DMS53 (cell line): ENCODE data around the gene FAM9C.
"Not testable (repeated sequence)": the region's sequence is repeated elsewhere in the genome, so short reads cannot be mapped to it uniquely, and the experiment has no call there.

Experiments used
- DNase-seq: peaks from one replicate; lab custom pipeline; 2025; lab: John Stamatoyannopoulos, UW

Gene FAM9C

DNA sequence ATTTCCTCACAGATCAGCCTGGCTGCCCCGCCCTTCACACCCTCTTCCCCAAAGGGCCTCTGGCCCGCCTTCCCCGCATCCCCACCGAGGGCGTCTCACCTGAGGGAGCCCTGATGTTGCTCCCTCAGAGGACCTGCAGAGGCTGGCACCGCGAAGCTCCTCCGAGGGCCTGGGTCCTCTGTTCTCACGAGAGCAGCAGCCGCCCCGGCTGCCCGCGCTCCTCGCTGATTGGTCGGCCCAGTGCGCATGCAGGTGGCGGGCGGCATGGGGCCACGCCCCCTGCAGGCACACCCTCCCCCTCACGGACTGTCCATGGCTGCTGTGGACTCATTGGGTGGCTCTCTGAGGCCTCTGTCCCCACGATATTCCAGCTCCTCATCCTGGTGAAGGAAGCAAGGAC is at the start of gene FAM9C:
FAM9C (minus strand) TSS at position 180 of the 400 bp plus-strand sequence. CDS start 831 bp downstream, outside the sequence.
- DNase-seq = no peak

DNA sequence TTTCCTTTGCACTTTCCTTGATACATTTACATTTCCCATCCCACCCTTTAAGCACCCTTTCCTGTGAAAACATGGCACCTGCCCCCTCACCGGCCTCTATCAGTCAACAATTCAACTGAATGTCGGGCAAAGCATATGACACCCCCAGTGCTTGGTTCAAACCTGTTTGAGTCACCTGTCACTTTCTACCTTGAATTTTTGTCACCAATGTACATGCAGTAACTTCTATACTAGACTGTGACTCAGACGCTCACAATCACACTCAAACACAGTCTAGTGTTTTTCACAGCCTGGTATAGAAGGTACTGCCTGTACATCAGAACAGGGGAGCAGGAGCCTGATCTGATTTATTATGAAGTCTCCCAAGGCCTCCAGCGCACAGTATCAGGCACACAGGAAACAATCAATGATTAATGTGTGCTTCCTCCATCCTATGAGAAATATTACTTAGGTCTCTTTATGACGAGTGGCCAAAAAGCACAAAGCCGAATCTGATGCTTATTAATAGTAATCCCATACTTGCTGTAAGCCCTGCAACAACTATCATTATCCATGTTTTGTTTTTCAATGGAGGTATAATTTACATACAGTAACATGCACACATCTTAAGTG is 49.2 kb upstream of the FAM9C start:
- DNase-seq = no peak

DNA sequence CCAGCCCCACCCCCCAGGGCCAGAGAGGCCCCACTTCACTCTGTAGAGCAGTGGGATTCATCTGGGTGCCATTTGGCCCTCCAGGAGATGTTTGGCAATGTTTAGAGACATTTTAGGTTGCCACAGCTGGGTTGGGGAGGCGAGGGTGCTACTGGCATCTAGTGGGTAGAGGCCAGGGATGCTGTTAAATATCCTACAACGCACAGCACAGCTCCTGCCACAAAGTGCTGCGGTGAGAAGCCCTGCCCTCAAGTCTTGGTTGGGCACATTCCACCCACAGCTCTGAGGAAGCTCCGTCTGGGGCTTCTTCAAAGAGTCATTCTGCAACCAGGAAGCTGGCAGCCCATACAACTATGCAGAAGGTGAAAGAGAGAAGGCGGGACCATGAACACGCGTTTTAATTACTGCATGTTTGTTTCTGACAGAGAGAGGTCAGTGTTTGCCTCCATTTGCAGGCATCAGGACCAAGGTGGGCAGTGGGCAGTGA is 48.1 kb upstream of the FAM9C start:
- DNase-seq = no peak

DNA sequence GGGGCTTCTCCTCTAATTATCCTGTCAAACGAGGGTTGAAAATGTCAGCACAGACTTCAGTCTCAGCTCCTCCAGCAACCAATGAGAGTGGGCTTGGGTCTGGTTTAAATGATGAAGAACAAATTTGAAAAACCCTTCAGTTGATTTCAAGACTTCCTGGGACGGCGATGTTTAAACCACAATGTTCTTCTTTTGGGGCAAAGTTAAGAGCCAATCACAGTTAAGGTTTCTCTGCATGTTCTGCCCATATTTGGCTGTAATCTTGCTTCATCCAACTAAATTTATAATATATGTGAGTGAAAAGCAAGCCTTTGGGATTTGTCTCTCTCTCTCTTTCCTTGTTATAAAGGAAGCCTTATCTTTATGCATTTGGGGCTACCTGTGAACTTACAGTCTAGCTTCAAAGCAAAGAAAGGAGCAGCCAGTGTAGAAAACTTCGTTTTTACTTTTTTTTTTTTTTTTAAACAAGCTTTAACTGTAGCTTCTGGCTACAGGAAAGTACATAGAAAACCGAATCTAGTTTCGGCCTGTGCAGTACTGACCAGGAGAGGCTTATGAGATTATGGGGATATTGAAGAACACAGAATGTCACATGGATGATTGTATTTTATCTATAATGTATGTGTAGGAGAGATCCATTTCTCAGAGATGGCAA is 46.8 kb upstream of the FAM9C start:
- no peak for DNase-seq

DNA sequence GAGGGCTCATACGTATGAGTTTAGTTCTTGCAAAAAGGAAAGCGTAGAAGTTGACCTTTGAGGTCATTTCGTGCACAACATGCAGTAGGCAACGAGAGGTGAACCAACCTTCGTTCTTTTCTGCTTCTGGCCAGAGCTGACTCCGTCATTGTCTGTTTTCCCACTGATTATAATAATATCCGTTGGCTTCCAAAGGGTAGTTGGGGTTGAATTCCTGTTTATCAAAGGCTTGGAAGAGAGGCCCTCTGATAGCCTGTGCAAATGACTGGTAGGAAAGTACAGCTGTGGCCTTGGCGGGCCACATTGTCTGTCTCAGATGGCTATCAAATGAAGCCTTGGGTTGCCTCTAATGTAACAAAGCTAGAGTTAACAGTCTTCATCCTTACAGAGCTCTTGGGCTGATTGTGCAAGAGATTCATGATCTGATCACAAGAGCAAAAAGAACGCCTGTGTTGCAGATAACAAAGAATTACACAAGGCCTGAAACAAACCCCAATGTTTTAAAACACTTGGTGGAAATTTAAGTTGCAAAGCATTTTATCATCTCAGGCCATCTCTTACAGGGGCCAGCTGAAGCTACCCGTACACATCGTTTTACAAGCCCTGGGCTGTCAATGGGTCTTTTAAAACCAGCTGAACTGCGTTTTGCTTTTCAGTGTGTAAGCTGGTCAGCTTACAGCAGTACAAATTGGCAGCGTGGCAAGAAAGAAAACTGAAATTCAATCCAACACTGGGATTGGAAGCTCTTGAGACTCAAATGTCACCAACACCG is 46.1 kb upstream of the FAM9C start:
- no peak for DNase-seq

DNA sequence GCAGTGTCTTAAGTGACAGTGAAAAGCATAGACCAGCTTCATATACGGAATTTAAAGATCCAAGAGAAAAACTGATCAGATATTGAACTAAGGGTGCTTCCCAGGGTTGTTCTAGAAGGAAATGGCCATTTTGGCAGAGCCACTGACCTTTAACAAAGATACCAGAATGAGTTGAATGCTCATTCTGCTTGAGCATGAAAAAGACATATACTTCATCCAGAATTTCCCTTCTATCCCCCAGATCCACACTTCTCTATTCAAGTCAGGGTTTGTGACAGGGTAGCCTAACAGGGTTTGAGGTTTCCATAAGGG is 45.6 kb upstream of the FAM9C start:
- no peak for DNase-seq

DNA sequence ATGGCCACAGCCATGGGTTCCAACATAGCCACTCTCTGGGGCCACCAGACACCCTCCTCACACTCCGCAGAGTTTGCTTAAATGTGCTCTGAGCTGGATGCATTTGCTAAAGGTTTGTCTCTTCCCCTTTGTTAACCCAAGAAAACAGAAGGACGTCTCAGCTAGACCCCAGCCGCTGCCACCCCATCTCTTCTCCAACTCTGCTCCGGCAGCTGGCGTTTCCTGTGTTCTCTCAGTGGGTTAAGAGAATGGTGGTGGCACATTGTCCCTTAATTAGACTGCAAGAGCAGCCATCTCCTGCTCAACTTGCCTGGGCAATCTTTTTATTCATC is 43.7 kb upstream of the FAM9C start:
- DNase-seq = no peak

DNA sequence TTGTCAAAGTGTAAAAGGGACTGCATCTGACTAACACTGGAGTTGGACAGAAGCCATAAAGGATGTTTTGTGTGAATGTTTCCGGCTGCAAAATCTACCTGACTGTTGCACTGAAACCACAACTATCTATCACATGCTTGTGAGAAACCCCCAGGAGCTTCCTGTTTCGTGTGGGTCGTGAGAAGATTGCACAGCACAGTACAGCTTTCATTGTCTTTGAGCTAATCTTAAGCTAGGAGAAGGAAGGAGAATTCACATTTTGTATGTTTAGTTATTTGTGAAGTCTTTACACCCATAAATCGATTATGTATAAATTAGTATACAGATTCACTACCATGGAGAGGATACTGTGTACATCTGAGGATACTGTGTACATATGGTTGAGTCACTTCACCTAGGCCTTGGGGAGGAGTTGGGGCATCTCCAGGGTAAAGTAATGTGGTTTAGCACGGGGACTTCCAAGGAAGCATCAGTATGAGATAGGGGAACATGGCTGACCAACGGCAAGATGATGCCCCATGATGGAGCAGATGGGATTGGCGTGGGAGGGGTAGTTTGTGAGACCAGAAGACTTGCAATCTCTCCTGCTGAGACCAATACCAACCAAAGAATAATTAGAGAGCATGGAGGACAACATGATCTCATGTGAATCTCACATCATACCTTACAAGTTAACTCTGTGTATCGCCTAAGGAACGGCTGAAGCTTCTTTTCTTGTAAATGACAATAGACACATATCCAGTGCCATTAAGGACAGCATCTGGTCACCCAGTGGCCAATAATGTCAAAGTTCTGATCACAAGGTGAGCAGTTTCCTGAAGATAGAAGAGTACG is 43.1 kb upstream of the FAM9C start:
- no peak for DNase-seq

DNA sequence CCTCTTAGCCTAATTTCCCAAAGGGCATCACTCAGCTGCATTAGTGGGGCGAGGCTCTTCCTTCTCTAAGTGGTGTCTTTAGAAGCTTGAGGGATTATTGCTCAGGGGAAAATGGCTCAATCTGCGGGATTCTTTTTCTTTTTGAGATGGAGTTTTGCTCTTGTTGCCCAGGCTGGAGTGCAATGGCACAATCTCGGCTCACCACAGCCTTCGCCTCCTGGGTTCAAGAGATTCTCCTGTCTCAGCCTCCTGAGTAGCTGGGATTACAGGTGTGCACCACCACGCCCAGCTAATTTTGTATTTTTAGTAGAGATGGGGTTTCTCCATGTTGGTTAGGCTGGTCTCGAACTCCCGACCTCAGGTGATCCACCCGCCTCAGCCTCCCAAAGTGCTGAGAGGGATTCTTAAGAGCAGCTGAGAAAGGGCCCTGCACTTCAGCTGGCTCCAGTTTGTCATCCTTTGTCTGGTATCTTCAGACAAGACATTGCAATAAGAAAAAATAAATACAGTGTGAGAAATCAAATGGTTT is 42.4 kb upstream of the FAM9C start:
- not testable (repeated sequence) for DNase-seq

DNA sequence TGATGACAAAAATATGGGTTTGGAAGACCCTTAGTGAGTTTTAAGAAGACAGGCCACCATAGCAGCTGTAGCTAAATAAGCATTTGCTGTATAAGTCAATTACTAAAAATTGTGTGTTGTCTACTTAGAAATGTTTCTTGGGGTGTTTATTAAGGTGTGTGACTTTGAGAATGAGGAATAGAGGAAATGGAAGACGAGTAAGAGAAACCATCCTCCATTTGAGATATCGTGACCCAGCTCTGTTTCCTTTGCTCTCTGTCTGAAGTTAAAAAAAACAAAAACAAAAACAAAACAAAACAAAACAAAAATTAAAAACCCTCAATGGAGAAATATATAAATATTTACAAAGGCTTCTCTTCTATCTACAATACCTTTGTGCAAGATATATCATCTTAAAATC is 41.7 kb upstream of the FAM9C start:
- DNase-seq = no peak

DNA sequence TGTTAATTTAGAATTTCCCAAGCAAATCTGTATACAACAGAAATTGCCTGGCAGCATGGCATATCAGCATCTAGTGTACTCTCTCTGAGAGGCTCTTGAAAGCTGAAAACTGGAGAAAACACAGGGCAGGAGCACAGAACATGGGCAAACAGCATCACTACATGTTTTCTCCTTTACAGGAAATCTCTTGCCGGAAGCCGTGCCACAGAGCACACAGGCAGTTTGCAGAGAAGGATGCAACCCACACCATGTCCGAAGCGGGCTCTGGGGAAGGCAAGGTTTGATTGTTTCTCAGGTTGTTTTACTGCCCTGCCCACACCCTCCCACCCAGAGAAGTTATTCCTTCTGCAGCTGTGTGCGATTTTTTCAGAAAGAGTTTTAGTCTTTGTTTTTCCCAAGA is 41.1 kb upstream of the FAM9C start:
- DNase-seq = no peak

DNA sequence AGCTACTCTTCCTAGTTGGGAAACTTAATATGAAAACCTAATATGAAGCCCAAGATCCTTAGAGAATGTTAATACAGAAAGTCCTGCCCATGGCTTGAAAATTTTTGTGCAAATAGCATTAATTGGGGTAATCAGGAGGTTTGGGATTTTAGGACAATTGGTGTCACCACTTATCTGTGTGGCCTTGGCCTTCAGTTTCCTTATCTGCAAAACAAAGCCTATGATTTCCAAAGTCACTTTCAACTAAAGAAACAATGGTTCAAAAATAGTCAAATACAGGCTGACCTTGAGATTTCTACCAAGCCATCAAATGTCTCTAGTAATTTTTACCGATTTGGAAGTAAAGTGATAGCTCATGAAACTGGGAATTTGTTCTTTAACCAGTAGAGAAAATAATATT is 40.2 kb upstream of the FAM9C start:
- no peak for DNase-seq

DNA sequence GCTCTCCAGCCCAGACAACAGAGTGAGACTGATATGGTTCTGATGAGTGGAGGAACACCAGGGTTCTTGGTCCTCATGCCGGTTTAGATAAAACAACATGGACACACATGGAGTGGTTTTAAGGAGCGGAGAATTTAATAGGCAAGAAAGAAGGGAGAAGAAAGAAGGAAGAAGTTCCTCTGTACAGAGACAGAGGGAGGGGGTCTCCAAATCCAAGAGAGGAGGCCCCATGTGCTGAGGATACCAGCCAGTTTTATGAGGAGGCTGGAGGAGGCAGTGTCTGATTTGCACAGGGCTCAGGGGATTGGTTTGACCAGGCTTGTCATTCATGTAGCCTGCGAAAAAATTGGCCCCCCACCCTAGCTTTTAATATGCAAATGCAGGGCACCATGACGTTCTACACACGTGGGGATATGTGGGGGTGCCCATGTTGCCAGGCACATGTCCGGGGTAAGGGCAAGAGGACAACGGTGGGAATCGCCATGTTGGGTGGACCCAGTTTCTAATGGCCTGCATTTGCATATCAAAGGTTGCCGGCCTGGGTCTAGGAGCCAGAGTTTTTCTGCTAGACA is 39.4 kb upstream of the FAM9C start:
- DNase-seq = not testable (repeated sequence)

DNA sequence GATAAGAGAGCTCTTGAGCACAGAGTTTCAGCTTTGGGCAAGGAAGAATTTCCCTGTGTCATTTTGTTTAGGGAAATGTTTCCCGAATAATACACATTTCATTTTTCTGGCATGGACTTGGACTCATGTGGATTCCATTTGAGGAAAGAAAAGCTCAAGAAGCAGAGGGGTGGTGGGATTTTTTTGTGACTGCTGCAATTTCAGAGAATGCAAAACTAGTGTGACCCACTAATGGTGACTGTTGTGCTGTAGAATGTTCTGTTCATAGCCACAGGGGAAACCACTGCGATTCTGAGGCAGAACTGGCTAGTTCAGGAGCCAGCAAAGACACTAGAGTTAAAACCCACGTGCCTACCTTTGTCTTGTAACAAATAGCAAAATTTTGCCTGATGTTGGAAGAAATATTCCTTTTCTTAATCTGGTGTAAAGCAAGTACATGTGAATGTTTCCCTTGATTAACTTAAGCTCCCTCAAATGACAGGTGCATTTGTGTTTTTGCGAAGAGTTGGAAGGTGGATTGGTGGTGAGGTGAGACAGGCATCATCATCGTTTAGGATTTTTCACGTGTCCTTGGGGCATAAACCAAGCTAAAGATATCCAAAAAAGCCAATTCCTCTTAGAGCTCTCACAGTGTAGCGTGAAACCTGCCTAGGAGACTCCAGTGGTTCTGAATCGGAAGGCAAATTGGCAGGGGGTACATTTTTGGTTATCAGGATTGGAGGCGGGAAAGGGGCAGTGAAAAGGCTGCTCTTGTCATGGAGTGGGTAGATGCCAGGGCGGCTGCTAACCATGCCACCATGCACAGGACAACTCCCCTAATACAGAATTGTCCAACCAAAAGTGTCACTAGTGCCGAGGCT is 38.0 kb upstream of the FAM9C start:
- DNase-seq = no peak

DNA sequence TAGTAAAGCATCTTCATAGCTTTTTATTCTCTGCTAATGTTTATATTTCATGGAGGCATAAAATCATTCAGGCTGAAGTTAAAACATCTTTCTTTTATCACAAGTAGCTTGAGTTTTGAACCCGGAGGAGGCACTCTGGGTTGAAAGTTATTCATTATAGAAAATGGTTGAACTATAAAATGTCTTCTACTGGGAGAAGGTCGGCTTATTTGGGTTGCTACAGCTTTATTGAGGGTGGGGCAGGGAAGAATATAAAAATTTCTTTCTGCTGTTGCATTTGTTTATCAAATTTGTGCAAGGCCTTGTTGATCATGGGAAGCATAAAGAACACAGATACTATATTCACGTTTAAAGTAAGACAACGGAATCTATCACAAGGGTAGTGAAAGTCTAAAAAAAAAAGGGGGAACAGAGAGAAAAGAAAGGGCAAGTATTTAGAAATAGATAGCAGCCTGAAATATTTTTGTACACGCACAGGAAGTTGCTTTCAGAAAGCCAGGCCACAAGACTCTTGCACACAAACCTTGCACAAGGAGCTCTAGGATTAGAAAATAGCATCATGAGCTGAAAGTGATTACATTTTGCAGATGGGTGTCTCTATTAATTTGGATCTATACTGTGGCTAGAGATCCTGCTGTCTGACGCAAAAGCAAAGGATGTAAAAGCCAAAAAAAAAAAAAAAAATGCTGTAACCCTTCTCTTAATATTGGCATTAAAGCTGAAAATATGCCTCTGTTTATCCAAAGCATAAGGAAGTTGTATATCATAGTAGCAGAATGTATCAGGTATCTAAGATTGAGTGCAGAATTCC is 37.2 kb upstream of the FAM9C start:
- no peak for DNase-seq

DNA sequence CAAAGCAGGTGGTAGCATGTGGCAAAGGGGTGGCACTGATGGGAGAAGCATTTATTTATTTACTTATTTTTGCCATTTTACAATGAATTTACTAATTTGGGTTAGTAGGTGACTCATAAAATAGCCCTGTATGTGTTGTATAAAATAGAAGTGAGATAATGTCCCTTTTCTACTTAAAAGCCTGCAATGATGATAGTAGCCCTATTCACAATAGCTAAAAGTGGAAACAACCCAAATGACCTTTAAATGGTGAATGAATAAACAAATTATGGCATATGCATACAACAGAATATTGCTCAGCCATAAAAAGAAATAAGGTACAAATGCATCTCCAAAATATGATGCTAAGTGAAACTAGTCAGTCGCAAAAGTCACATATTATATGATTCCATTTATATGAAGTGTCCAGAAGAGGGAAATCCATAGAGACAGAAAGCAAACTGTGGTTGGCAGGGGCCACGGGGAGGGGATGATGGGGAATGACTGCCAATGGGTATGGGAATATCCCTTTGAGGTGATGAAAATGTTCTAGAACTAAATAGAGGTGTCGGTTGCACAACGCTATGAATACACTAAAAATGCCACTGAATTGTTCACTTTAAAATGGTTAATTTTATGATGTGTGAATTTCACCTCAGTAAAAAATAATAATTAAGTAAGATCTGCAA is 35.8 kb upstream of the FAM9C start:
- DNase-seq = no peak

DNA sequence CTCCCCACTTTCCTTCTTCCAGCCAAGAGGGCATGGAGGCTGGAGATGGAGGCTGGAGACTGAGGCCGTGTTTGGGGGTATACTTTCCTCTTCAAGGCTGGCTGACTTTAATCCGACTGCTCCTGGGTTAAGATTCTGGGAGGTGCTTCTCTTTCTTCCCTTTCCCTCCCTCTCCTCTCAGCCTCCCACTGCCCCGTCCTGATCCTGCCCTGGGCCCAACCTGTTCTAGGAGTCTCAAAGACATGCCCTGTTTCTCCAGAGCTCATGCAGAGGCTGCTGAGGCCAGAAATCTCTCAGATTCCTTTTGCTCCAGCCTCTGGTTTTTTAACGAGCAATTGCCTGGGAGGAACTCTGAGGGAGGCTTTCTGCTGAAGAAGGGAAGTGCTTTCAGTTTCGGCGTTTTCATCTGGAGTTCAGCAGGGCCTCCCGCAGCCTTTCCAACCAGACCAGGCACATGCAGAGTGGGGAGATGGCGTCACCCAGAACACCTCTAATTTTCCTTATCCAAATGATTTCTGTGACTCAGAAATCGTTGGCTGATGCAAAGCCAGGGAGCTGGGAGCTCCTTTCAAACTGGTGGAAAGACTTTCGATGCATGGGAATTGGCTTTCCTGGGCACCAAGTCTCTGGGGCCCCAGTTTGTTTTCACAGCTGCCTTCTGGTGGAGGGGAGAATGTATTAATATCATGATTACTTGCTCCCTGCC is 34.5 kb upstream of the FAM9C start:
- DNase-seq = peak; percentile 22

DNA sequence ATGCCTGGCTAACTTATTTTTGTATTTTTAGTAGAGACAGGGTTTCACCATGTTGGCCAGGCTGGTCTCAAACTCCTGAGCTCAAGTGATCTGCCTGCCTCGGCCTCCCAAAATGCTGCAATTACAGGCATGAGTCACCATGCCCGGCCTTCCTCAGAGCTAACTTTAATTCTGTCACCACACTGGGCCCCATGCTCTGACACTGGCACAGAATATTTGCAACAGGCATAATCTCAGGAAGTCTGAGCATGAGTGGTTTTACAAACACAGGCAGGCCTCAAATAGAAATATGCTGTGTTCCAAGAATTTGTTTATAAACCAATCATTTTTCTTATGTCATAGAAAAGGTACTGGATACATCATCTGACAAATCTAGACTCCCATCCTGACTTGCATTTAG is 32.7 kb upstream of the FAM9C start:
- DNase-seq = no peak
